ENCODE data around the gene BAIAP2. TPM values are rescaled to one million over a fixed set of nuclear protein-coding genes. Genes with fewer than 3 reads are reported as not detected.

The BAIAP2 gene
- total RNA-seq, 2 donors from 2014 or later = 8.0 to 11.5 TPM

GRCh38 chr17:81069135-81069645, 34.2 kb downstream of the BAIAP2 start:
- 28 to 61% methylated on average over 4 to 22 of the region's 23 CpGs for WGBS, 2 donors
- Histone ChIP-seq H3K36me3 (replicated peaks in 1 of 2; ENCODE audit: insufficient read depth in 1 of 2, low read depth in 2 of 2) (no peaks in the 10 kb centered on the region), H3K9me3 (no peaks in the 10 kb centered on the region), H3K27ac (no peak overlapping the region), H3K27me3 (no peaks in the 10 kb centered on the region), H3K4me3 (no peak overlapping the region), H3K4me1 (peaks cover 21% of the 10 kb centered on the region)
- peak; percentile 80 for ATAC-seq
- peak; percentile 67 to 85 (median 81) for DNase-seq
- intact Hi-C loops (cut with DNase I) = no loop called here
- TF ChIP-seq POLR2A (IDR thresholded peaks at IDR 0.05) = no peak
- no peak for TF ChIP-seq CTCF (IDR thresholded peaks at IDR 0.05)

GRCh38 chr17:81070541-81071246, 35.7 kb downstream of the BAIAP2 start:
- DNase-seq (no peak), ATAC-seq (no peak)
- intact Hi-C loops (cut with DNase I) = no loop called here
- Histone ChIP-seq H3K27me3 (no peaks in the 10 kb centered on the region), H3K4me1 (peaks cover 21% of the 10 kb centered on the region), H3K4me3 (no peak overlapping the region), H3K36me3 (replicated peaks in 1 of 2; ENCODE audit: insufficient read depth in 1 of 2, low read depth in 2 of 2) (no peaks in the 10 kb centered on the region), H3K9me3 (no peaks in the 10 kb centered on the region), H3K27ac (no peak overlapping the region)
- 69 to 77% methylated on average over 10 to 22 of the region's 25 CpGs for WGBS, 2 donors
- TF ChIP-seq POLR2A (IDR thresholded peaks at IDR 0.05) (no peak), CTCF (IDR thresholded peaks at IDR 0.05) (no peak)

GRCh38 chr17:81071761-81072741, 37.1 kb downstream of the BAIAP2 start:
- WGBS, 2 donors = 80 to 82% methylated on average over 26 to 38 of the region's 39 CpGs
- H3K27ac ChIP-seq = no peak overlapping the region
- no peak overlapping the region for H3K4me3 ChIP-seq
- DNase-seq = peak in 1 of 4 donors; percentile 37
- ATAC-seq = no peak
- no peaks in the 10 kb centered on the region for H3K27me3 ChIP-seq
- peaks cover 21% of the 10 kb centered on the region for H3K4me1 ChIP-seq
- intact Hi-C loops (cut with DNase I) = no loop called here
- no peak for TF ChIP-seq CTCF (IDR thresholded peaks at IDR 0.05)
- no peak for TF ChIP-seq POLR2A (IDR thresholded peaks at IDR 0.05)
- no peaks in the 10 kb centered on the region for H3K36me3 ChIP-seq (replicated peaks in 1 of 2; ENCODE audit: insufficient read depth in 1 of 2, low read depth in 2 of 2)
- no peaks in the 10 kb centered on the region for H3K9me3 ChIP-seq

GRCh38 chr17:81073967-81074839, 39.3 kb downstream of the BAIAP2 start:
- intact Hi-C loops (cut with DNase I) = no loop called here
- H3K27me3 ChIP-seq = no peaks in the 10 kb centered on the region
- H3K36me3 ChIP-seq (replicated peaks in 1 of 2; ENCODE audit: insufficient read depth in 1 of 2, low read depth in 2 of 2) = no peaks in the 10 kb centered on the region
- WGBS, 2 donors = 86 to 87% methylated on average over 41 to 42 of the region's 42 CpGs
- H3K9me3 ChIP-seq = no peaks in the 10 kb centered on the region
- no peak overlapping the region for H3K4me3 ChIP-seq
- TF ChIP-seq POLR2A (IDR thresholded peaks at IDR 0.05) = no peak
- ATAC-seq (no peak), DNase-seq (no peak)
- H3K4me1 ChIP-seq = peaks cover 6% of the 10 kb centered on the region
- no peak overlapping the region for H3K27ac ChIP-seq
